Fibroblast of skin of scalp (primary cell): ENCODE data around the gene GMDS.
A peak's percentile ranks its signal among the peaks of the same experiment; 100 is the strongest.

ENCODE experiments used
- DNase-seq: peaks from one replicate; pipeline ENCODE4 v3.0.0-alpha.2; 2013

The GMDS gene

GRCh38 chr6:2173203-2173961 lies 72.0 kb downstream of the GMDS start:
- DNase-seq, result no peak

GRCh38 chr6:2171728-2172127 lies 73.7 kb downstream of the GMDS start:
- no peak for DNase-seq

GRCh38 chr6:2168480-2168879 lies 76.9 kb downstream of the GMDS start:
- peak; percentile 69 for DNase-seq

GRCh38 chr6:2166717-2167116 lies 78.7 kb downstream of the GMDS start:
- no peak for DNase-seq

- DNase-seq, result no peak
Observed at GRCh38 chr6:2165286-2165685, 80.1 kb downstream of the GMDS start.

GRCh38 chr6:2164481-2164880 lies 80.9 kb downstream of the GMDS start:
- no peak for DNase-seq

GRCh38 chr6:2162079-2162445 lies 83.3 kb downstream of the GMDS start:
- peak; percentile 20 for DNase-seq

- peak; percentile 37 for DNase-seq
Observed at GRCh38 chr6:2158596-2159271, 86.7 kb downstream of the GMDS start.

- peak; percentile 94 for DNase-seq
Observed at GRCh38 chr6:2157441-2158127, 87.8 kb downstream of the GMDS start.

- no peak for DNase-seq
Observed at GRCh38 chr6:2155206-2155605, 90.2 kb downstream of the GMDS start.

GRCh38 chr6:2149361-2150006 lies 95.9 kb downstream of the GMDS start:
- DNase-seq, result no peak

GRCh38 chr6:2148748-2149147 lies 96.7 kb downstream of the GMDS start:
- no peak for DNase-seq

GRCh38 chr6:2147766-2148448 lies 97.5 kb downstream of the GMDS start:
- DNase-seq, result peak; percentile 89

GRCh38 chr6:2147261-2147660 lies 98.1 kb downstream of the GMDS start:
- no peak for DNase-seq

- no peak for DNase-seq
Observed at GRCh38 chr6:2144210-2144609, 101.2 kb downstream of the GMDS start.

GRCh38 chr6:2141644-2142290 lies 103.6 kb downstream of the GMDS start:
- no peak for DNase-seq

- no peak for DNase-seq
Observed at GRCh38 chr6:2140438-2141128, 104.8 kb downstream of the GMDS start.

GRCh38 chr6:2135401-2135800 lies 110.0 kb downstream of the GMDS start:
- no peak for DNase-seq

GRCh38 chr6:2134554-2134953 lies 110.9 kb downstream of the GMDS start:
- peak; percentile 42 for DNase-seq

- no peak for DNase-seq
Observed at GRCh38 chr6:2133716-2134310, 111.6 kb downstream of the GMDS start.

GRCh38 chr6:2132916-2133315 lies 112.5 kb downstream of the GMDS start:
- DNase-seq, result no peak
